Skeletal muscle satellite cell (primary cell): ENCODE measurements around the gene ABCA12.

Source experiments
- H3K27me3 ChIP-seq: 2 replicates; pipeline ENCODE4 v1.7.0; 2013; ENCODE audit warnings: low read length; ENCODE audit not compliant: control insufficient read depth, insufficient read depth
- H3K36me3 ChIP-seq: 2 replicates; pipeline ENCODE4 v1.7.0; 2013; ENCODE audit warnings: mild to moderate bottlenecking, control low read depth, low read length; ENCODE audit not compliant: insufficient read depth
- H3K4me1 ChIP-seq: 2 replicates; pipeline ENCODE4 v1.7.0; 2013; ENCODE audit warnings: low read length; ENCODE audit not compliant: control insufficient read depth, insufficient read depth
- H3K4me2 ChIP-seq: 2 replicates; pipeline ENCODE4 v1.7.0; 2013; ENCODE audit warnings: mild to moderate bottlenecking, low read length
- H3K4me3 ChIP-seq: 2 replicates; pipeline ENCODE4 v1.7.0; 2013; ENCODE audit warnings: low read length
- H3K9ac ChIP-seq: 2 replicates; pipeline ENCODE4 v1.7.0; 2013; ENCODE audit warnings: mild to moderate bottlenecking, low read depth, low read length, moderate library complexity
- H3K9me3 ChIP-seq: replicated peaks from 2 replicates; pipeline ENCODE4 v1.7.0; 2013; ENCODE audit warnings: mild to moderate bottlenecking, control low read depth, low read length

Gene ABCA12

DNA sequence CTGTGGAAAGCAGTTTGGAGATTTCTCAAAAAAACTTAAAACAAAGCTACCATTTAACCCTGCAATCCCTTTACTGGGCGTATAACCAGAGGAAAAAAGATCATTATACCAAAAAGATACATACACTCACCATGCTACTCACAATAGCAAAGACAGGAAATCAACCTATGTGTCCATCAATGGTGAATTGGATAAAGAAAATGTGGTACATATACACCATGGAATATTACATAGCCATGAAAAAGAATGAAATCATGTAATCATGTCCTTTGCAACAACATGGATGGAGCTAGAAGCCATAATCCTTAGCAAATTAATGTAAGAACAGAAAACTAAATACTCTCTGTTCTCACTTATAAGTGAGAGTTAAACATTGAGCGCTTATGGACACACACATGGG, 18.6 kb downstream of the ABCA12 start:
- H3K4me2 ChIP-seq = no peak overlapping the region
- H3K4me1 ChIP-seq = no peaks in the 10 kb centered on the region
- no peaks in the 10 kb centered on the region for H3K27me3 ChIP-seq
- H3K9ac ChIP-seq = no peak overlapping the region
- H3K9me3 ChIP-seq = no peaks in the 10 kb centered on the region
- H3K4me3 ChIP-seq = no peak overlapping the region
- H3K36me3 ChIP-seq = no peaks in the 10 kb centered on the region

DNA sequence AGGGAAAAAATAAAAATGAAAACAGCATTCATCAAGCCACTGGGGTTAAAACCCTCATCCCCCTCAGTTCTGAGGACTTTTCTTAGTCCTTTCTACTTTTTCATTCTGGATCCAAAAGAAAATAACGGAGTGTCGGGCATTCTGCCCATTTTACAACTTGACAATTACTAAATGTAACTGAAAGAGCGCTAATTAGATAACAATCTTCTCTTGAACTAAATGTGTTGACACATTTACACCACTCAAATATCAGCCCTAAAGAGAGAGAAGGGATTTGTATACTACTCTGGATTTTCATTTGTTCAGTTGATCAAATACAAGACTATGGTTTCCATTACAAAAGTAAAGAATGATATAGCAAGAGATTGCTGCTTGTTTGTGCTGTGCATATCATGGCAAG, 27.5 kb downstream of the ABCA12 start:
- Histone ChIP-seq H3K9me3 (no peaks in the 10 kb centered on the region), H3K27me3 (no peaks in the 10 kb centered on the region), H3K4me3 (no peak overlapping the region), H3K4me2 (no peak overlapping the region), H3K4me1 (no peaks in the 10 kb centered on the region), H3K9ac (no peak overlapping the region), H3K36me3 (no peaks in the 10 kb centered on the region)

DNA sequence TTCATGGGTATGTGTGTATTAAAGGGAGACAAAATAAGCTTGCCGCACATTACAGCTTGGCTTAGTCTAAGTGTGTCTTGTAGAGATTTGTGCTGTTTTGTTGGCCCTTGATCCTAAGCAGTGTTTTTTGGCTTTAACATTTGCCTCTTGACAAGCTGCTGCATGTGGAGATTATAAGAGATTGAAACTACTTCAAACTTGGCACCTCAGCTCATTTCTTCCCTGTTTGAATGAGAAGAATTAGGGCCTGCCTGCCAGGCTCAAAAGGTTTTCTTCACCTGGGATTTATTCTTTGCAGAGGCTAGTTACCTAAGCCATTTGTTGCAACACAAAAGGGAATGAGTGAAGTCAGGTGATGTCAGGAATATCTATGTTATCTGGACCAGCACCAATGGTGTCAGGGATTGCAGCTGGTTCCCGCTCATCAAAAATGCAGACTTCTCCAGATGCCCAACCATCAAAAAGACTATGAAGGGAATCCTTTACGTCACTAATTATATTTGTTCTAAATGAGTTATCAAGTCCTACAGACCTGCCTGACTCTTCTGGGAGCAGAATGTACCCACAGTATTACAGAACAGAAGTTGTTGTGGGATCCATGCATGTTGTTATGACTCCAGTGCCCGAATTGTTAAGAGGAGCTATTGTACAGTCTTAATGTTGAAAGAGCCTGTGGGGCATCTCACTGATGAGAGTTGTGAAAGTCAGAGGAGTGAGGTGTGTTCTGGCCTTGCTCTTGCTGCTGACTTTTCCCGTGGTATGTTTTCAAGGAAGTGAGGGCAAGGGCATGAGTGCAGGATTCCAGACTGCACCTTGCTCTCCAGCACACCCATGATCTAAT, 31.0 kb downstream of the ABCA12 start:
- H3K4me3 ChIP-seq = no peak overlapping the region
- H3K36me3 ChIP-seq = no peaks in the 10 kb centered on the region
- H3K9ac ChIP-seq = no peak overlapping the region
- no peaks in the 10 kb centered on the region for H3K4me1 ChIP-seq
- H3K9me3 ChIP-seq = no peaks in the 10 kb centered on the region
- no peaks in the 10 kb centered on the region for H3K27me3 ChIP-seq
- no peak overlapping the region for H3K4me2 ChIP-seq

DNA sequence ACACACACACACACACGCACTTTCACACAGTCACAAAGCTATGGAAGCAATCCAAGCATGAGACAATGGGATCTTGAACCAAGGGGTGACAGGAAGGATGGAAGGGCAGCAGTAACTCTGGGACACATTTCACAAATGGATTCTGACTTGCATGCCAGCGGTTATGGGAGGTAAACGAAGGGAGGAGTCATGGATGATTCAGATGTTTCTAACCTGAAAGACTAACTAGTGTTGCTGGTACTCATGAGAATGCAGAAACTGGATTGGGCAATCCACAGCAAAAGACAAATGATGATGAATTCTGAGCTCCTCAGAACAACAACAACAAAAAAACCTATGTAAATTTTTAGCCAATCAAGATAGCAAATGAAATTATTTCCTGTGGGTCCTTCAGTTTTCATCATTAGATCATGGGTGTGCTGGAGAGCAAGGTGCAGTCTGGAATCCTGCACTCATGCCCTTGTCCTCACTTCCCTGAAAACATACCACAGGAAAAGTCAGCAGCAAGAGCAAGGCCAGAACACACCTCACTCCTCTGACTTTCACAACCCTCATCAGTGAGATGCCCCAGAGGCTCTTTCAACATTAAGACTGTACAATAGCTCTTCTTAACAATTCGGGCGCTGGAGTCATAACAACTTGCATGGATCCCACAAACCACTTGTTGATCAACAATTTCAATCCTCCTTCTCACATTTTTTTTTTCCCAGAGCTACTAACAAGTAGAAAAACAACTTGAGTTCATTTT, 32.6 kb downstream of the ABCA12 start:
- H3K4me1 ChIP-seq = no peaks in the 10 kb centered on the region
- no peaks in the 10 kb centered on the region for H3K36me3 ChIP-seq
- H3K9me3 ChIP-seq = no peaks in the 10 kb centered on the region
- H3K27me3 ChIP-seq = no peaks in the 10 kb centered on the region
- no peak overlapping the region for H3K4me3 ChIP-seq
- H3K4me2 ChIP-seq = no peak overlapping the region
- H3K9ac ChIP-seq = no peak overlapping the region

DNA sequence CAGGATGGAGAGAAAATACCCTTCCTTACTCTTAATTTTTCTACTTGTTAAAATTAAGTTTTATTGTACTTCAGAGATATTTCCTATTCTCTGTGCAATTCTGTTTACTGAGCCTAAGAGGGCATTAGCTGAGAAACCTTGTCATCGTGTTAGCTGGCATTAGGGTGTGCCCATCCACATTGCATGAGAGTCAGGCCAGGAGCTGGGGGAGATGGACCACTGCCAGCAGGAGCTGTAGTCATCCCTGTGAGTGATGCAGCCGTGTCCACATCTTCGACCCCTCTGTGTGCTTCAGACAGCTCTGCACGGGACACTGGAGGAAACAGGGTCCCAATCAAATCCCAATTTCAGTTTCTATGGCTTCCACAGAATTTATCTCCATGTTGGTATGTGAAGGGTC, 34.2 kb downstream of the ABCA12 start:
- H3K27me3 ChIP-seq = no peaks in the 10 kb centered on the region
- H3K4me1 ChIP-seq = no peaks in the 10 kb centered on the region
- H3K9me3 ChIP-seq = no peaks in the 10 kb centered on the region

DNA sequence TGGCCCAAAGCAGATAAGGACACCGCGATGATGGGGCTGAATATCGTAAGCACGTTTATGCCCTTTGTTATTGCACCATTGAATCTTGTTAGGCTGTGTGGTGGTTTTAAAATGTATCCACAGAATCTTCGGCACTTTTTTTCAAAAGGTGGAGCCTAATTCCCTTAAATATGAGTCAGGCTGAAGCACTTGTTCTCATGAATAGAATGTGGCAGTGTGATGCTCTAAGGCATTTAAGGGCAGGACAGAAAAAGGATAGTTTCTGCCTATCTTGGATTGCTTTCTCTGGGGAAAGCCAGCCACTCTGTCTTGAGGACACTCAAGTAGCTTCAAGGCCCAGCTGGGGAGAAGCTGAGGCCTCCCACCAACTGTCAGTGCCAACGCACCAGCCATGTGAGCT, 39.6 kb downstream of the ABCA12 start:
- Histone ChIP-seq H3K9ac (no peak overlapping the region), H3K27me3 (no peaks in the 10 kb centered on the region), H3K4me3 (no peak overlapping the region), H3K36me3 (no peaks in the 10 kb centered on the region), H3K4me2 (no peak overlapping the region), H3K4me1 (no peaks in the 10 kb centered on the region), H3K9me3 (no peaks in the 10 kb centered on the region)

More for the DNA sequence above, 34.2 kb downstream of the ABCA12 start:
- no peak overlapping the region for H3K9ac ChIP-seq
- H3K36me3 ChIP-seq = no peaks in the 10 kb centered on the region
- no peak overlapping the region for H3K4me2 ChIP-seq
- H3K4me3 ChIP-seq = no peak overlapping the region

DNA sequence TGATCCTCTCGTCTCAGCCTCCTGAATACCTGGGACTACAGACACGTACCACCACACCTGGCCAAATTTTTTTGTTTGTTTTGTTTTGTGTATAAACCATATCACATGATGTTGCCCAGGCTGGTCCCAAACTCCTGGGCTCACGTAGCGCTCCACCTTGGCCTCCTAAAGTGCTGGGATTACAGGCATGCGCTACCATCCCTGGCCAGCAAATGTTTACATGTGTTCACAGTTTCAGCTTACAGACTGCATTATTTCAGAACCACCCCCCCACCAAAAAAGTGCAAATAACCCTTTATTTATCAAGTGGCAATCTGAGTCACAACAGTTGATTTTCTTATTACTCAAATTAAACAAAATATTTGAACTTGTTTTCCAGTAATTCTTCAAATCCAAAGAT, 54.3 kb downstream of the ABCA12 start:
- Histone ChIP-seq H3K9ac (no peak overlapping the region), H3K36me3 (no peaks in the 10 kb centered on the region), H3K4me1 (no peaks in the 10 kb centered on the region), H3K4me3 (no peak overlapping the region), H3K27me3 (no peaks in the 10 kb centered on the region), H3K4me2 (no peak overlapping the region), H3K9me3 (no peaks in the 10 kb centered on the region)

DNA sequence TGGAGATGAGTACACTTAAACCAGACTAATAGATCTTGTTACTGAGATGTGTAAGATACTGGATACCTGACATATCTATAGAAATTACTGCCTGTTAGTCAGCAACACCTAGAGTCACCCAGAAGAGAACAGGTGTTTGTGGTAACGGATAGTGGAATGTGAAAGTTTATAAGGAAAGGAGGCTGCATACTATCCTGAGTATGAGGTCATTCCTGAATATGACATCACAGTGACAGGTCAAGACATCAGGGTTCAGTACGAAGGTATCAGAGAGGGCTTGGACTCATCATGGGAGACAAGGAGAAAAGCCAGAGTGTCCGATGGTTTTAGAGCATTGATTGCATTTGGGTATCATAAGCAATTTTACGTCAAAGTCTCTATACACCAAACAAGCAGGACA, 55.3 kb downstream of the ABCA12 start:
- H3K4me2 ChIP-seq = no peak overlapping the region
- no peaks in the 10 kb centered on the region for H3K4me1 ChIP-seq
- H3K27me3 ChIP-seq = no peaks in the 10 kb centered on the region
- H3K9ac ChIP-seq = no peak overlapping the region
- H3K9me3 ChIP-seq = no peaks in the 10 kb centered on the region
- H3K4me3 ChIP-seq = no peak overlapping the region
- H3K36me3 ChIP-seq = no peaks in the 10 kb centered on the region

DNA sequence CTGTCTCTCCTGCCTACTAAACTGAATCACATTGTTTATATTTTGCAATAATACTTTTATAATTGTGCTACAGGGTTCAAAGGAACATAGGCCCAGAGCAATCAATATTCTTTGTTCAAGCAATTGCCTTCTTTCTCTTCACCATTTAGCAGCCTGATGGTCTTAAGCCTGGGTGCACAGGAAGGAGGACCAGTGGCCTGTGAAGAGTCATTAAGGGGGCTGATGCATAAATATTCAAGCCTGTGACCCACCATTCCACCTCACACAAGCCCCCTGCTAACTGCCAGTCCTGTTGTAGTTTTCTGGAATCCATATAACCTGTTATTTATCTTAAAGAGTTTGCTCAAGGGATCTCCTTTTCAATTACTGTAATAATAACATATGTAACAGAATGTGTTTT, 56.0 kb downstream of the ABCA12 start:
- Histone ChIP-seq H3K36me3 (no peaks in the 10 kb centered on the region), H3K4me2 (no peak overlapping the region), H3K9me3 (no peaks in the 10 kb centered on the region)

DNA sequence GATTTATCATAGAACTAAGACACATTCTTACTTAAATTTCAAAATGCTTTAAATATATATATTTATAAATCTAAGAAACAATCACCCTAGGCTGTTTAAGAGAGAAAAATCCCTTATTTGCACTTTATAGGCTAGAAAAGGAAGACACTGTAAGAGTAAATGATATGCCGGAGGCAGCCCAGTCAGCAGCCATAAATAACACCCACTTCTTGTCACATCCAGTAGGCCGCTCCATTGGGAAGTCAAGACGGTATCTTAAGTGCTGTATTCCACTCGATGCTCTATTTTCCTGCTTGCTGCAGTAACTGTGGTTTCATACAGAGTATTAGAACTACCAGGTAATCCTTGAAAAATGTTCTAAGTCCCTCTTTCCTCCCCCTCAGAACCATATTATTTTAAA, 57.9 kb downstream of the ABCA12 start:
- H3K4me2 ChIP-seq = no peak overlapping the region
- H3K4me1 ChIP-seq = no peaks in the 10 kb centered on the region
- H3K27me3 ChIP-seq = no peaks in the 10 kb centered on the region
- H3K9ac ChIP-seq = no peak overlapping the region
- no peaks in the 10 kb centered on the region for H3K36me3 ChIP-seq
- no peaks in the 10 kb centered on the region for H3K9me3 ChIP-seq
- no peak overlapping the region for H3K4me3 ChIP-seq

More for the DNA sequence above, 56.0 kb downstream of the ABCA12 start:
- no peaks in the 10 kb centered on the region for H3K27me3 ChIP-seq
- no peak overlapping the region for H3K4me3 ChIP-seq
- no peaks in the 10 kb centered on the region for H3K4me1 ChIP-seq
- no peak overlapping the region for H3K9ac ChIP-seq

DNA sequence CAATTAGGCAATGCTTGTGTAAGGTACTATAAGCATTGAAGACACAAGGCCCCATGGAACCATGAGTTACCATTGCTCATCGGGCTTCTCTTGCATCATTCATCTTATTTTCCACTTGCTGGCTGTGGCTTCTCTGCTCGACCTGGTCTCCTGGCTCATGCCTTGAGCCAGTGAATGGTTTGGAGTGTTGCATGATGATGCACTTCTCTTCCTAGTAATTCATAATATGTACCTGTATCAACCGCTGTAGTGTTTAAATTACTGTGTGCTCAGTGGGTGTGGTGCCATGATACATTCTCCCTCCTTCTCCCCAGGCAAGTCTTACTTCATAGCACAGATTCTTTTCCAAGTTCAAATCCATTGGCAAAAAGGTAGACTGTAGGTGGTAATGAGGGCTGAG, 66.8 kb downstream of the ABCA12 start:
- no peak overlapping the region for H3K9ac ChIP-seq
- H3K4me3 ChIP-seq = no peak overlapping the region

DNA sequence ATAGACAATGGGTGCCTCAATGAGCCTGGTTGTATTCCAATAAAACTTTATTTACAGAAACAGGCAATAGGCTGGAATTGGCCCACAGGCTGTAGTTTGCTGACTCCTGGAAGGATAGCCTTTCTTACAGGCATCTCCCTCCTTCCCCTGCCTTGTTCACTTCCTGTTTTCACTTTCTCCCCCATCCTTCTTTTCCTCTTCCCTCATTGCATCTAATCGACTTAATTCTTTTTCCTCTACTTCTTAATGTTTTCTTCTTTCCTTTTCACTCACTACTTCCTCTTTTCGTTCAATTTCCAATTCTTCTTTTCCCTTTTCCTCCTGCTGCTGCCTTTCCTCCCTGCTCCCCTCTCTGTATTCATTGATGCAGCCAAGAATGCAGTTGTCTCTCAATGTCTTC, 70.0 kb downstream of the ABCA12 start:
- no peak overlapping the region for H3K4me3 ChIP-seq

More for the DNA sequence above, 66.8 kb downstream of the ABCA12 start:
- Histone ChIP-seq H3K9me3 (no peaks in the 10 kb centered on the region), H3K4me1 (no peaks in the 10 kb centered on the region), H3K4me2 (no peak overlapping the region), H3K36me3 (no peaks in the 10 kb centered on the region), H3K27me3 (peaks cover 4% of the 10 kb centered on the region)

More for the DNA sequence above, 70.0 kb downstream of the ABCA12 start:
- Histone ChIP-seq H3K4me1 (no peaks in the 10 kb centered on the region), H3K4me2 (no peak overlapping the region), H3K9ac (no peak overlapping the region), H3K9me3 (no peaks in the 10 kb centered on the region), H3K36me3 (no peaks in the 10 kb centered on the region), H3K27me3 (peaks cover 3% of the 10 kb centered on the region)
